ENCODE data around the gene KMT5C.

Gene KMT5C

DNA sequence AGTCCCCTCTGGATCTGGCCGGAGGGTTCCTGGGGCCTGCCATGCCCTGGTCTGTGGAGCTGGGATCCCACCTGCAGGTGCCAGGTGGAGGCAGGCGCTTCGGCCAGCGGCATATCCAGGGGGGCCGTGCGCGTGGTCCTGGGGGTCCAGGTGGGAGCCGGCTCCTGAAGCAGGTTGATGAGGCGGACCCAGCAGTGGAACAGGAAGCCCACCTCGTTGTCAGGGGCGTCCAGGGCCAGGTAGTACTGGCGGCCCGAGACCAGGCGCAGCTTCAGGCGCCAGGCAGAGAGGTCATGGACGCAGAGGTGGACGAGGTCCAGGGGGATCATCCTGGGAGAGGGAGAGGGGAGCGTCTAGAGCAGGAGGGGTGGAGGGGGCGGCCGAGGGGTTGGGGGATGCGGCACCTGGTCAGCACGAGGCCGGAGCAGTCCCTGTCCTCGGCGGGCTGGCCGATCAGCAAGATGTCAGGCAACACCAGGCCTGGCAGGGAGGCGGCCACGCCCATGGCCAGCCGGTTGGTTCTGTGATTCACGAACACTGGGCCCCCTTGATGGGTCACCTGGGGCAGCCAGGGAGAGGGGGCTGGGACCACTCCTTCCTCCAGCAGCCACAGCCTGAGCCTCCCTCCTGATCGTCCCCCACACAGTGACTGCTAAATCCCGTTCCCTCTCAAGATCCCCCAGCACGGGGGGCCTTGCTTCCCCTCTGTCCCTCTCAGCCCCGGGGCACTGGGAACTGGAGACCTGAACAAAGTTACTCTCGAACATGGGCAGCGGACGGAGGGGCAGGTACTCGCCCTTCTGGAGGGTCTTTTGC, 22.7 kb downstream of the KMT5C start:
- DNase-seq (ENCODE audit: low read depth), result no peak
- TF ChIP-seq, protein P1, sequence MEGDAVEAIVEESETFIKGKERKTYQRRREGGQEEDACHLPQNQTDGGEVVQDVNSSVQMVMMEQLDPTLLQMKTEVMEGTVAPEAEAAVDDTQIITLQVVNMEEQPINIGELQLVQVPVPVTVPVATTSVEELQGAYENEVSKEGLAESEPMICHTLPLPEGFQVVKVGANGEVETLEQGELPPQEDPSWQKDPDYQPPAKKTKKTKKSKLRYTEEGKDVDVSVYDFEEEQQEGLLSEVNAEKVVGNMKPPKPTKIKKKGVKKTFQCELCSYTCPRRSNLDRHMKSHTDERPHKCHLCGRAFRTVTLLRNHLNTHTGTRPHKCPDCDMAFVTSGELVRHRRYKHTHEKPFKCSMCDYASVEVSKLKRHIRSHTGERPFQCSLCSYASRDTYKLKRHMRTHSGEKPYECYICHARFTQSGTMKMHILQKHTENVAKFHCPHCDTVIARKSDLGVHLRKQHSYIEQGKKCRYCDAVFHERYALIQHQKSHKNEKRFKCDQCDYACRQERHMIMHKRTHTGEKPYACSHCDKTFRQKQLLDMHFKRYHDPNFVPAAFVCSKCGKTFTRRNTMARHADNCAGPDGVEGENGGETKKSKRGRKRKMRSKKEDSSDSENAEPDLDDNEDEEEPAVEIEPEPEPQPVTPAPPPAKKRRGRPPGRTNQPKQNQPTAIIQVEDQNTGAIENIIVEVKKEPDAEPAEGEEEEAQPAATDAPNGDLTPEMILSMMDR (IDR thresholded peaks at IDR 0.05; ENCODE audit: low read length, missing control alignments), result no peak
- H3K4me3 ChIP-seq (replicated peaks; ENCODE audit: low read depth, low read length), result no peak overlapping the region

DNA sequence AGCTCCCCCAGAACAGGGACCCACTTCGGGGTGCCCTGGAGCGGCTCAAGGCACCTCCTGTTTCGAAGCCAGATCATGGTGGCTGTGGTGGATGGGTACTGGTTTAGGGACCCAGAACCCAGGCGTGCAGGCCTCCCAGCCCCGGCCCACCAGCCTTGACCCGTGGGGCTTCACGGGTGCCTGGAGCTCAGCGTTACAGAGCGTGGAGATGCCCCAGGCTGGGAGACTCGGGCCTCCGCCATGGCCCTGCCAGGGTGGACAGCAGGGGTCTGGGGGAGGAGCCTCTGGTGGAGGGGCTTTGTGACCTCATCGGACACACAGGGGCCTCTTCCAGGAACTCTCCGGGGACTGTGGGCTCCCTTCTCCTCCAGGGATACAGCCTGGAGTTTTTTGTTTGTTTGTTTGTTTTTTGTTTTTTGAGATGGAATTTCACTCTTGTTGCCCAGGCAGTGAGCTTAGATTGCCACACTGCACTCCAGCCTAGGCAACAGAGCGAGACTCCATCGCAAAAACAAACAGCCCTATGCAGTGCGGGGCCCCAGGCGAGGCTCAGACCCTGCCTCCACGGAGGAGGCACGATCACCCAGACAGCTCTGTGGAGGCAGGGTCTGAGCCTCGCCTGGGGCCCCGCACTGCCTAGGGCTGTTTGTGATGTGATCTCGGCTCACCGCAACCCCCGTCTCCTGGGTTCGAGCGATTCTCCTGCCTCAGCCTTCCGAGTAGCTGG, 23.5 kb downstream of the KMT5C start, which contains the start of gene GARIN5B:
Gene GARIN5B (minus strand): TSS at position 271 of the 727 bp plus-strand sequence. CDS start 194 bp downstream, at position 77.
- TF ChIP-seq, protein P1 (IDR thresholded peaks at IDR 0.05; ENCODE audit: low read length, missing control alignments), result no peak

DNA sequence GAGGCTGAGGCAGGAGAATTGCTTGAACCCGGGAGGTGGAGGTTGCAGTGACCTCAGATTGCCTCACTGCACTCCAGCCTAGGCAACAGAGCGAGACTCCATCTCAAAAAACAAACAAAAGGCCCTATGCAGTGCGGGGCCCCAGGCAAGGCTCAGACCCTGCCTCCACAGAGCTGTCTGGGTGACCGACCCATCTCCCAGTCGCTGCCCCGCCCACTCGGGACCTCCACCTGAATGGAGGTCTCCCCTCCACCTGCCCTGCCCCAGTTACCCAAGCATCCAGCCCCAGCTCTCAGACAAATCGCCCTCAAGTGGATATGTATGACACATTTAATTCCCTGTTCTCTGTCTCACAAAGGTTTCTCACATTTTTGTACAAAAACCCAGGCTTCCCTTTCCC, 25.6 kb downstream of the KMT5C start:
- no peak overlapping the region for H3K4me3 ChIP-seq (replicated peaks; ENCODE audit: low read depth, low read length)
- no peak for DNase-seq (ENCODE audit: low read depth)
- TF ChIP-seq, protein P1 (IDR thresholded peaks at IDR 0.05; ENCODE audit: low read length, missing control alignments), result no peak

More for the DNA sequence above, 23.5 kb downstream of the KMT5C start, which contains the start of gene GARIN5B:
- DNase-seq (ENCODE audit: low read depth), result no peak
- H3K4me3 ChIP-seq (replicated peaks; ENCODE audit: low read depth, low read length), result no peak within 1 kb of the TSS

DNA sequence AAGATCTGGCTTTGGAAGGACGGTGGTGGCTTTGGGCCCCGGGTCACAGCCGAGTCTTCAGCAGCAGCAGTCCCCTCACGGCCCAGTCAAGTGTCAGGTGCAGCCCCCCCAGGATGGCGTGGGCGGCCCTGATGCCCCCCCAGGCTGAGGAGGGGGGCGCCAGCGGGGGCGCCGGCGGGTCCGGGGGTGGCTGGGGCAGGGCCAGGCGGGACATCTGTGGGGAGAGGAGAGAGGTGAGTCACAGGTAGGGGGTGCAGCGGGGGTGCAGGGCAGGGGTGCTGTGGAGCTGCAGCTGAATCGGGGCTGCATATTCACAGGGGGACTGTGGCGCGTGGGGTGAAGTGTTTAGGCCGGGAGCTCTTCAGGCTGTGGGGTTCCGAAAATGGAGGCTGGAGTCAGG, 26.3 kb downstream of the KMT5C start:
- DNase-seq (ENCODE audit: low read depth), result no peak
- H3K4me3 ChIP-seq (replicated peaks; ENCODE audit: low read depth, low read length), result no peak overlapping the region
- TF ChIP-seq, protein P1 (IDR thresholded peaks at IDR 0.05; ENCODE audit: low read length, missing control alignments), result no peak

DNA sequence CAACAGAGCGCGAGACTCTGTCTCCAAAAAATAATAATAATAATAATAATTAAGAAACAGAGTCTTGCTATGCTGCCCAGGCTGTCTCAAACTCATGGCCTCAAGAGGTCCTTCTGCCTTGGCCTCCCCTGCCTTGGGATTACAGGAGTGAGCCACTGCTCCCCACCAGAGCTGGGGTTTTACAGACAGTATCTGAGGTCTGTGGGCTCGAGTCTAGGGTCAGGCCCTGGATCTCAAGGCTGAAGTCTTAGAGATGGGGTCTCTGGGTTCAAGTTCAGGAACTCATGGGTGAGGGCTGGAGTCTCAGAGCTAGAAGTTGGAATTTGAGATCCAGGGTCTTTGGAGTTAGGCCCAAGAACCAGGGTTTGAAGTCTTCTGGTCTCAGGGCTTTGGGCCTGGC, 27.1 kb downstream of the KMT5C start:
- TF ChIP-seq, protein P1 (IDR thresholded peaks at IDR 0.05; ENCODE audit: low read length, missing control alignments), result no peak
- H3K4me3 ChIP-seq (replicated peaks; ENCODE audit: low read depth, low read length), result no peak overlapping the region

DNA sequence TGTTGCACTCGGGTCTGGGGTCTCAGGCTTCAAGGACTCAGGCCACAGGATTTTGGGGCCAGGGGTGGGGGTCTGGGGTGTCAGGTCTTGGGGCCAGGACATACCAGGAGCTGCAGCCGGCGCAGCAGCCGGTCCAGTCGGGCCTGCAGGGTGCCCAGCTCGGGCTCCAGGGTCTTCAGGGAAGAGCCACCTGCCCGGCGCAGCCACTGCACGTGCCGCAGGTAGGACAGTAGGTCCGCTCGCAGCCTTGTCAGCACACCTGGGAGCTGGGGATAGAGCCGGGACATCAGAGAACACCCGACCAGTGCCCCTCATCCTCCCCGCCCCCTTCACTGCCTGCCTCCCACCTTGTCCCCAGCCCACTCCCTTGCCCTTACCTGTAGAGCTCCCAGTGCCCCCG, 28.4 kb downstream of the KMT5C start:
- H3K4me3 ChIP-seq (replicated peaks; ENCODE audit: low read depth, low read length), result no peak overlapping the region
- DNase-seq (ENCODE audit: low read depth), result no peak
- TF ChIP-seq, protein P1 (IDR thresholded peaks at IDR 0.05; ENCODE audit: low read length, missing control alignments), result no peak

More for the DNA sequence above, 27.1 kb downstream of the KMT5C start:
- DNase-seq (ENCODE audit: low read depth), result no peak
